CMK (cell line): ENCODE data around the gene TRIM75.
"Not testable (repeated sequence)": the region's sequence is repeated elsewhere in the genome, so short reads cannot be mapped to it uniquely, and the experiment has no call there.

Source experiments
- DNase-seq: peaks from one replicate; pipeline ENCODE4 v3.0.0-alpha.2; 2010; ENCODE audit warnings: low read depth

Gene TRIM75

DNA sequence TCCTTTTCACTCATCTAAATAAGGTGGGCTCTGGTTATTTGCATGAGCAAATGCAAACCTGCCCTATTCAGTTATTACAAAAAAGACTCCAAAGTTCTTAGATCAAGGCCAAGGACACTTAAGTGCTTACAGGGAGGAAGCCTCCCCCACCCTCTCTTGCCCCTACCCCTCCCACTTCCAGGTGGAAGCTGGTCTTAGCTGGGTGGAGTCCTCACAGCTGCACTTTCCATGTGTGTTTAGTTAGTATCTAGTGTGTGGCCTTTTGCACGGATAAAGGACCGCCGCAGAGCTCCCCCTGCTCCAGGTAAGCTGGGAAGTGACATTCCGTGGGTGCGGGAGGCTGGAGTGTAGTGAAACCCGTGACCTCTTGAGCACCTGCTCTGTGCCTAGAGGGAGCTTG, at the start of gene TRIM75:
TSS of gene TRIM75 (plus strand) at position 222 of the 400 bp plus-strand sequence. CDS start 5,282 bp downstream, outside the sequence.
- no peak for DNase-seq

DNA sequence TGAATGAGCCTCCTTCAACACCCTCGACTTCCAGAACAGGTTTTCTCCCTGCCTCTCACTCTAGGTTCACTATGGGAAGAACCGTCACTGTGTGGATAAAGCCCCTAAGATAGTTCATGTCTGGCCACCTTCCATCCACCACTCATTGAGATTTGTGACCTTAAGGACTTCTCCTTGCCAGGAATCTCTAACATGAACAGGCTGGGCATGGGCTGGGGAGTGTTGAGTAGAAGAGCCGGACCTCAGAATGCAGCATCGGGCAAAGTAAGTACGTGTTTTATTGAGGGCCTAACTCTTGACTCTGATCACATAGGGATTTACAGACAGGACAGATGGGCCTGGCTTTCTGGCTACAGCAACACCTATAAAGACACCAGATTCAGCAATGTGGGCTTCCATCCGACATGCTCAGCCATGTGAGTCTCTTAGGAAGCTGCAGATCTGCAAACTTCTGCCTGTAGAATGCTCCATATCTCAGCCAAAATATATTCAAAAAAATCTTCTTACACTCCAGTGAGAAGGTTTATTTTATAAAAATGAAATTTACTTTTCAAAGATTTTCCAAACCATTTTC, 48.2 kb upstream of the TRIM75 start:
- no peak for DNase-seq

DNA sequence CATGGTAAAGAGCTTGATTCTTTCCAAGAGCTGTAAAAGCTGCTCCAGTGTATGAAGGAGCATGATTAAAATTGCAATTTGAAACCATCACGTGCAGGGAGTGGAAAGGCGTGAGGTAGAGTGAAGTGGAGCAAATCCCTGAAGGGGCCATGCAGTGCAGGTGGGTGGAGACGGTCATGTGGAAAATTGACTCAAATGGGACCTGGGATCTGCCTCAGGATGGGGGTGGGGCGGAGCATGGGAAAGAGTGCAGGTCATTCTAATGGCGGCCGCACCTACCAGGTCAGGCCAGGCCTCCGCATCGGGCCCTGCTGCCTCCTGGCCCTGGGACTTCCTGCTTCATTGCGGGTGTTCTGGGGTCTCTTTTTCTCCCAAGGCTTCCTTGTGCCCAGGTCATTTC, 47.2 kb upstream of the TRIM75 start:
- DNase-seq = no peak

DNA sequence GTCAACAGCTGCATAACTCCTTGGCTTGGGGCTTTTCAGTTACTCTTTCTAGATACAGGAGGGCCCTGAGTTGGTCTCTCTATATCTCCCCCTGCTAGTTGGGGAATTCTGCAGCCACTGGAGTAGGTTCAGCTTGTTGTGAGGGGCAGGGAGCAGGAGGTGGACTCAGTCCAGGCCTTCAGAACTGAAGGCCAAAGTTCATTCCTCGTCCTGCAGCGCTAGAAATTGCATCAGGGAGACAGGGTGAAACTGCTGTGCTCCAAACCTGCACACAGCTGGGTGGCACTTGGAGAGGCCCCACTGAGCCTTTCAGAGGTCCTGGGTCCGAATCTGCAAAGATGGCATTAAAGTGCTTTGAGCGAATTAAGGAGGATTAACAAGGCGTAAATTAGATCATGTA, 46.8 kb upstream of the TRIM75 start:
- no peak for DNase-seq

DNA sequence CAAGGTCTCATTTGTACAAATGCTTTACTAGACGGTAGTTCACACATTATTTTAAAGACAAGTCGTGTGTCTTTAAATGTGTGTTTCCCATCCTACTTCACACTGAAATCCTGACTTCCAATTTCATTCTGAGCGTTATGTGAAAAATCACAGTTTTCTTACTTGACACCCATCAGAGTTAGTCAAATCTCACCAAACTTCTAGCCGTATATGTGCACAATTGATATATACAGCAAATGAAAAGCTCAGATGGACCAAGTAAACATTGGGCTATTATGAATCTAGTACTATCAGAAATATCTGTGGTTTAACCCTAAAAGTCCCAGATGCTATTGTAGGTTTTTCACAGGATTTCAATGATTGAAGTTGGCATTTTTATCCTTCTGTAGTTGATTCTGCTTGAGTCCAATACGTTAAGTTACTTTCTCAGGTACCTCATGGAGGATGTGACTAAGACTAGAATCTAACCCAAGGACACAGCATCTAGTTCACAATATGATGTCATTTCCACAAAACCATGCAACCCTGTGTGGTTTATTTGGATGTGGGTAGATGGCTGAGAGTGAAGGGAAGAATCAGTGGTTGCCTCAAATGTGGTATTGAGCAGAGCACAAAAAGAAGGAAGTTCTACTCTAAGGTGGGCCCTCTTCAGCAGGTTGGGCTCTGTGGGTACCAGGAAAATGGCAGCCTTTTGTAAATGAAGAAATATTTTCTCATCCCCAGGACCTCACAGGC, 44.0 kb upstream of the TRIM75 start:
- DNase-seq = no peak

DNA sequence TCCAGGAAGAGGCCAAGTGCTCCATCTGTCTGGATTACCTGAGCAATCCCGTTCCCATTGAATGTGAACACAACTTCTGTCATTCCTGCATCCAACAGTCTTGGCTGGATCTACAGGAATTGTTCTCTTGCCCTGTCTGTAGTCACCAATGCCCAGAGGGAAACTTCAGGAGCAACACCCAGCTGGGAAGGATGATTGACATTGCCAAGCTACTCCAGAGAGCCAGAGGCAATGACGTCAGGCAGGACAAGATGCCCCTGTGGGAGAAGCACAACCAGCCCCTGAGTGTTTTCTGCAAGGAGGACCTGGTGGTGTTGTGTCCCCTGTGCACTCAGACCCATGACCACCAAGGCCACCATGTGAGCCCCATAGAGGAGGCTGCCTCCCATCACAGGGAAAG, 43.2 kb upstream of the TRIM75 start:
- no peak for DNase-seq

DNA sequence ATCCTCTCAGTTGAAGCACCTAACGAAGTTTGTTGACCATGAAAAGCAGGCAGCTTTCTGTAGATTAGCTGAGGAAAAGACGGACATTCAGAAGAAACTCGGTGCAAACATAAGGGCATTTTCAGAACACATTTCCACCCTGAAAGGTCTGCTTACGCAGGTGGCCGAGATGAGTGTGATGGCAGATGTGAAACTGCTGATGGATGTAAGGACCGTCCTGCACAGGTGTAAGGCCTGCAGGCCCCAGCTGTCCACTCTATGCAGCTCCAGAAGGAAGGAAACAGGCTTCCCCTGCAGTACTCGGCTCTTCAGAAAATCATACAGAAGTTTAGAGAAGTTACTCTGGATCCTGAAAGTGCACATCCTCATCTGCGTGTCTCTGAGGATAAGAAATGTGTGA, 42.7 kb upstream of the TRIM75 start:
- DNase-seq = no peak

DNA sequence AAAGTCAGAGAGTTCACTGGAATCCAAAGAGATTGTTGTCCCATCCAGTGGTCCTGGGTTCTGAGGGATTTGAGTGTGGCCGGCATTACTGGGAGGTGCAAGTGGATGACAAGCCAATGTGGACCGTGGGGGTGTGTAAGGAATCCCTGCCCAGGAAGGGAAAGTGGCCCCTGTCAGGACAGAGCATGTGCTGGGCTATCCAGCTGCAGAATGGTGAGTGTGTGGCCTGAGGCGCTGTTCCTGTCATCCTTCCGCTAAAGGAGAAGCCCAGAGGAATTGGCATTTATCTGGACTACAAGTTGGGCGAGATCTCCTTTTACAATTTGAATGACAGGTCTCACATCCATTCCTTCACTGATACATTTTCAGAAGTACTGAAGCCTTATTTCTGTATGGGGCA, 42.3 kb upstream of the TRIM75 start:
- DNase-seq = no peak

DNA sequence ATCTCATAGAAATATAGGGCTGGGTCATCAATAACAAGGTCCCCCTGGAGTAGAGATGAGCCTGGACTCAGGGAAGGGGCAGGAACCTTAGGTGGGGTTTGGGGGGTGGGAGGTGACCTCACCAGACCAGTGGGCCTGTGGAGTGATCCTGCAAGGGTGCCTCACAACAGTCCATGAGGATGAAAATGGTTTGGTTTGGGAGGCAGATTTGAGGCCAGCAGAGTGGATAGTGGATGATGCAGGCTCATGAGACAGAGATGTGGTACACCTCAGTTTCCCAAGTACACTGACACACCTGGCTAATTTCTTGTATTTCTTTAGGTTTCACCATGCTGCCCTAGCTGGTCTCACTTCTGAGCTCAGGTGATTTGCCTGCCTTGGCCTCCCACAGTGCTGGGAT, 40.0 kb upstream of the TRIM75 start:
- DNase-seq = no peak

DNA sequence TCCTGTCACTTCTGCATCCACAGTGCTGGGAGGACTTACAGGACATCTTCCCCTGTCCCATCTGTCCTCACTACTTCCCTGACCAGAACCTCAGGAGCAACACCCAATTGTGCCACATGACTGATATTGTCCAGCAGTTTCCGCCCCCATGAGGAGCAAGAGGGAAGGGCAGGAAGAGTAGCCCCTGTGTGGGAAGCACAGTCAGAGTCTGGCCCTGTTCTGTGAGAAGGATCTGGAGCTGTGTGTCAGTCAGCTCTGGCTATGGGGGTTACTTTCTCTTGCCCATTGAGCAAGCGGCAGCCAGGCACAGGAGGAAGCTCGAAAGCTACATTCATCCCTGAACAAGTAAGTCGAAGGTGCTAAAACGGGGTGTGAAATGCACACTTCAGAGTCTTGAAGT, 36.7 kb upstream of the TRIM75 start:
- DNase-seq = no peak

DNA sequence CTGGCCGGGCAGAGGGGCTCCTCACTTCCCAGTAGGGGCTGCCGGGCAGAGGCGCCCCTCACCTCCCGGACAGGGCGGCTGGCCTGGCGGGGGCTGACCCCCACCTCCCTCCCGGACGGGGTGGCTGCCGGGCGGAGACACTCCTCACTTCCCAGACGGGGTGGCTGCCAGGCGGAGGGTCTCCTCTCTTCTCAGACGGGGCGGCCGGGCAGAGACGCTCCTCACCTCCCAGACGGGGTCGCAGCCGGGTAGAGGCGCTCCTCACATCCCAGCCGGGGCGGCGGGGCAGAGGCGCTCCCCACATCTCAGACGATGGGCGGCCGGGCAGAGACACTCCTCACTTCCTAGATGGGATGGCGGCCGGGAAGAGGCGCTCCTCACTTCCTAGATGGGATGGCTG, 33.7 kb upstream of the TRIM75 start:
- not testable (repeated sequence) for DNase-seq

DNA sequence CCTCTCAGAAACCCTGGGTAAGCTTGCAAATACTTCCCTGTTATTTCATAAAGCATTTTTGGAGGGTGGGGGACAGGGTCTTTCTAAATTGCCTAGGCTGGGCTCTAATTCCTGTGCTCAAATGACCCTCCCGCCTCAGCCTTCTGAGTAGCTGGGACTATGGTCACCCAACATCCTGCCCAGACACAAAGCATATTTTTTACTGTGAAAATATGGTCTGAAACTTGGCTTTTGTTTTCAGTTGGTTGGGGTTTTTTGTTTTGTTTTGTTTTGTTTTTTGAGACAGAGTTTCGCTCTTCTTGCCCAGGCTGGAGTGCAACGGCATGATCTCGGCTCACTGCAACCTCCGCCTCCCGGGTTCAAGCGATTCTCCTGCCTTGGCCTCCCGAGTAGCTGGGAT, 27.9 kb upstream of the TRIM75 start:
- not testable (repeated sequence) for DNase-seq

DNA sequence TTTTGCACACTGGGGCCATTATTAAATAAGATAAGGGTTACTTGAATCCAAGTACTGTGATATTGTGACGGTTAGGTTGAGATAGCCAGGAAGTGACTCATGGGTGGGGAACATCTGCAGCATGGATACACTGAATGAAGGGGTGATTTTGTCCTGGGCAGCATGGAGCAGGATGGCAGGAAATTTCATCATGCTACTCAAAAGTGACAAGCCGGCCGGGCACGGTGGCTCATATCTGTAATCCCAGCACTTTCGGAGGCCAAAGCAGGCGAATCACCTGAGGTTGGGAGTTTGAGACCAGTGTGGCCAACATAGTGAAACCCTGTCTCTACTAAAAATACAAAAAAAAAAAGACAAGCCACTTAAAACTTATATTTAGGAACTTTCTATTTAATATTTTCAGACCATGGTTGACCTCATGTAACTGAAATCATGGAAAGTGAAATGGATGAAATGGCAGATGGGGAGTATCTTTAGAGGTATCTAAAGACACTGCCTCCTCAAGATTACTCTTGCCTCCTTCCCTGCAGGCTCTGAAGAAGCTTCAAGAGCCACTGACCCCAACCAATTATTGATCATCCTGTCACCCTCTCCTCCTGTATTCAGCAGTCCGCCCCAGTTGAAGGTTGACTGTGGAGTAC, 25.8 kb upstream of the TRIM75 start:
- no peak for DNase-seq

DNA sequence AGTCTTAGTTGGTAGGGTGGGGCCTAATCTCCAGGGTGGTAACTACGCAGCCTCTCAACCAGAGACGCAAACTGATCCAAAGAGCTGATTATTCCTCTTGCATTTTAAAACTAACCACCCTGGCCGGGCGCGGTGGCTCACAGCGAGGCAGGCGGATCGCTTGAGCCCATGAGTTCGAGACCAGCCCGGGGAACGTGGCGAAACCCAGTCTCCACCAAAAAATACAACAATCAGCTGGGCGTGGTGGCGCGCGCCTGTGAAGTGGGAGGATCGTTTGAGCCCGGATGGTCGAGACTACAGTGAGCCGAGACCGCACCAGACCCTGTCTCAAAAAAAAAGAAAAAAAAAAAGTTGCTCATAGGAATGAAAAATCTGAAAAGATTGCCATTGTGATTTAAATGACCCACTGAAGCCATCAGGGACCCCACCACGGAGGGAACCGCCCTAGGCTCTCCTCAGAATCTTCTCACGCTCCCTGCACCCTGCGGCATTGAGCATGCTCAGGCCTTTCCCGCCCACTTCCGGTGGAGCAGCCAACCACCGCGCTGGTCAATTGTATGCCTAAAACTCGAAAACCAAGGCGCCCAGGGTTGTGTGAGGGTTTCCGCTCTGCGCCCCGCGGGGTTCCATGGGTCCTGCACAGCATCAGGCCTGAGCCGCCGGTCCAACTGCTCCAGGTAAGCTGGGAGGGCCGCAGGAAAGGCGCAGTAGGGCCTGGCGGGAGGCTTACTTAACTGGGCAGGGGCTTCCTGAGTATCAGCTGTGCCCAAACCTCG, 22.0 kb upstream of the TRIM75 start, which contains the start of gene TRIM60:
TSS of gene TRIM60 (plus strand) at position 564 of the 776 bp plus-strand sequence. CDS start 8,074 bp downstream, outside the sequence.
- no peak for DNase-seq

DNA sequence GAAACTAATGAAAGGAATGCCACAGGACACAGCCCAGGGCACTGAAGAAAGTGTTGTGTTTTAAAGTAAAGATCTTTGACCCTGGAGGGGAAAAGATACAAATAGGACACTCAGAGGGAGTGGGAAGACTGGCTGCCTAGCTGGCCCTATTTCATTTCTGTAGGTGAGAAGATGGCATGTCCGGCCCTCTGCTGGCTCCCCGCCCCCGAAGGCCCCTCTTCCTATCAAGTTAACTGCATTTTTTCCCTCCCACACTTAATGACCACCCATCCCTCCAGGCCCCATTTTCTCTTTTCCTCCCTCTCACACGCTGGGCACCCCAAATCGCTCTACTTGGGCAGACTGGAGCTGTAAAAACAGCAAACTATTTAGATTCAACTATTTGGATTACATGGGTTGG, 5.5 kb upstream of the TRIM75 start:
- DNase-seq = no peak

DNA sequence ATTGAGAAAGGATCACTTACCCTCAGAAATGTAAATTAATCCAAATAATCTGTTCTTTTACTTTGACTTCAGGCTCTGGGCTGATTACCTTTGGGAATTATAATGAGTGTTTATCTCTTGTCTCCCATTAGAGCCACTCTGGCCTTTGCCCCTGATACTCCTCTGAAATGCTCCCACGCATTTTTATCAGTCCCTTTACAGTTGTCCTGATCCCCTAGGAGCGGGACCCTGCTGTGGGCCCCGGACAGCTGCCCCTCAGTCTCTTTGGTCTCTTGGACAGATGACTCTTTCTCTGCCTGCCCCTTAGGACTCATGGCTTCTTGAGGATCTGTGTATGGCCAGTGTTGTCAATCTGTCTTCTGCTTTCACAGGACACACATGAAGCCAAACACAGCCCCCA, 1.0 kb upstream of the TRIM75 start:
- DNase-seq = no peak

DNA sequence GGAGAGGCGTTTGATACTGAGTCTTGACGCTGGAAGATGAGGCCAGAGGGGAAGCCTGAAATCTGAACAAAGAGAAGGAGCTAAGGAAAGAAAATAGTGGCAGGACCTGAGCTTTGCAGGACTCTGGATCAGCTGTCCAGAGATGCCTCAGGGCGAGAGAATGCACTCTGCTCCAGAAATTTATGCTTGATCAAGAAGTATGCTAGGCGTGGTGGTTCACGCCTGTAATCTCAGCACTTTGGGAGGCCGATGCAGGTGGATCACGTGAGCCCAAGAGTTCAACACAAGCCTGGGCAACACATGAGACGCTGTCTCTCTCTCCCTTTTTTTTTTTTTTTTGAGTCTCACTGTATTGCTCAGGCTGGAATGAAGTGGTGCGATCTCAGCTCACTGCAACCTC, 1.9 kb downstream of the TRIM75 start:
- DNase-seq = no peak

DNA sequence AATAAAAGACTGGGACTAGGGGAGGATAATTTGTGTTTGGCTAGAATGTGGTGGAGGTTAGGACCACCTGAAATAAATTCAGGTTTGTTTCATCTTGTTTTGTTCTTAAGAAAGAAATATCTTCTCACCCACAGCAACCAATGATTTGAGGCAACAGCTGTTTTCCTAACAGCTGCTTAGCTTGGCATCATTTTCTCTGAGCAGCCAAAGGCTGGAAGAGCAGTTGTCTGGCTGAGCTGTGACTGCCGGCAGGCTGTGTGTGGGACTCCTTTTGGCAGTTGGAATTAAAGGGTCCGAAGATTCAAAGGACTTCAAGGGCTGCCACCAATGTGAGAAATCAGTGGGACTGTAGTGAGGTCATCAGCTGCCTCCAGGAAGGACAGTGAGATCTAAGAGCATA, 5.0 kb downstream of the TRIM75 start:
- no peak for DNase-seq

DNA sequence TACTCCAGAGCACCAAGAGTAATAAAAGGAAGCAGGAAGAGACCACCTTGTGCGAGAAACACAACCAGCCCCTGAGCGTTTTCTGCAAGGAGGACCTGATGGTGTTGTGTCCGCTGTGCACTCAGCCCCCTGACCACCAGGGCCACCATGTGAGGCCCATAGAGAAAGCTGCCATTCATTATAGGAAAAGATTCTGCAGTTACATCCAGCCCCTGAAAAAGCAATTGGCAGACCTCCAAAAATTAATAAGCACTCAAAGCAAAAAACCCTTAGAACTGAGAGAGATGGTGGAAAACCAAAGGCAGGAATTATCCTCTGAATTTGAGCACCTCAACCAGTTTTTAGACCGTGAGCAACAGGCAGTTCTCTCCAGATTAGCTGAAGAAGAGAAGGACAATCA, 5.7 kb downstream of the TRIM75 start:
- no peak for DNase-seq

DNA sequence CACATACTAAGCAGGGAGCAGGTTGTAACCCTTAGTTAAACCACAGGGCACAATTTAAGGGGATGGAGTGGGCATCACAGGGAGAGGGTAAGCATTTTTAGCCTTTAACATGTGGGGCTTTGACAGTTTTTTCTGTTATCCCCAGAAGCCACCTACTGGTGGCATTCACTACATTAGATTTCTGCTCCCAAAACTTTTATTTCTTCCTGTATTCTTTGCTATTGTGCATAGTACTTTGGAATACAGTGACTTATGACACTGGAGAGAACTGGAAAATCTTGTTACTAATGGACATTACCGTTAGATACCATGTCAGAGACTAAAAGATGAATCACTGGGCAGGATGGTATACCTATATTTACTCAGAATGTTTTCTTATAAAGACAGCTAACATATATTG, 7.3 kb downstream of the TRIM75 start:
- no peak for DNase-seq

DNA sequence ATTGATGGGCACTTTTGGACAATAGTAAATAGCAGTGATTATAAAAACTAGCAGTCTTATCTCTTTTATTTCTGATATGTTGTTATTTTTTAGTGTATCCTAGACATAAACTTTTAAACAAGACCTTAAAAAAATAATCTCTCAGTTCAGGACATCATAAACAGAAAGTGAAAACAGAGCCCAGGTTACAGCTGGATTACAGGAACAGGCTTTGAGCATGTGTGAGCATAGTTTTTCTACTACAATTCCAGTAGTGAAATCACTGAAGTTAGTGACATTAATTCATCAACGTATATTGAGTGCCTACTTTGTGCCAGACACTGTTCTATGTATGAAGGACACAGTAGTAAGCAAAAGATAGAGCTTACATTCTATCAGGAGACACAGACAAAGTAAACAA, 16.9 kb downstream of the TRIM75 start:
- no peak for DNase-seq

DNA sequence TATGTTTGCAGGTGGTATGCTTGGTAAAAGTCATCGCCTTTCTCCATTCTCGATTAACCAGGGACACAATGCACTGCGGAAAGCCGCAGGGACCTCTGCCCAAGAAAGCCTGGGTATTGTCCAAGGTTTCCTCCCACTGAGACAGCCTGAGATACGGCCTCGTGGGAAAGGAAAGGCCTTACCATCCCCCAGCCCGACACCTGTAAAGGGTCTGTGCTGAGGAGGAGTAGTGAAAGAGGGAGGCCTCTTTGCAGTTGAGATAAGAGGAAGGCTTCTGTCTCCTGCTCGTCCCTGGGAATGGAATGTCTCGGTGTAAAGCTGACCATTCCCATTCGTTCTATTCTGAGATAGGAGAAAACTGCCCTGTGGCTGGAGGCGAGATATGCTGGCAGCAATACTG, 19.7 kb downstream of the TRIM75 start:
- not testable (repeated sequence) for DNase-seq
